Stomach (tissue), 4 donors: ENCODE measurements around the gene OMD.

Experiments
- EP300 ChIP-seq: sonication (generic); formaldehyde crosslinking; IDR thresholded peaks from one replicate; pipeline ENCODE4 v1.6.1; 2017; ENCODE audit warnings: antibody characterized with exemption
- POLR2A ChIP-seq, 4 donors: fragments of 450-650 bp; IDR thresholded peaks; one replicate each; pipeline ENCODE4 v1.6.1; 2016; ENCODE audit warnings: antibody characterized with exemption in 4 of 4, control low read depth in 2 of 4, mild to moderate bottlenecking in 1 of 4, moderate library complexity in 1 of 4
- POLR2AphosphoS5 ChIP-seq, 3 donors: sonication (generic); formaldehyde crosslinking; IDR thresholded peaks; one replicate each; pipeline ENCODE4 v1.6.1; 2016; ENCODE audit warnings: antibody characterized with exemption in 3 of 3
- TF ChIP-seq, protein P1 (sequence below), 7 experiments: fragments of 450-650 bp in 4 of 7; fragments of 200-600 bp in 3 of 7; sonication (generic) in 3 of 7; IDR thresholded peaks; one replicate each; pipeline ENCODE4 v1.5.1; 2016 to 2019; ENCODE audit warnings: antibody characterized with exemption in 7 of 7, control low read depth in 2 of 7, mild to moderate bottlenecking in 1 of 7

DNA sequence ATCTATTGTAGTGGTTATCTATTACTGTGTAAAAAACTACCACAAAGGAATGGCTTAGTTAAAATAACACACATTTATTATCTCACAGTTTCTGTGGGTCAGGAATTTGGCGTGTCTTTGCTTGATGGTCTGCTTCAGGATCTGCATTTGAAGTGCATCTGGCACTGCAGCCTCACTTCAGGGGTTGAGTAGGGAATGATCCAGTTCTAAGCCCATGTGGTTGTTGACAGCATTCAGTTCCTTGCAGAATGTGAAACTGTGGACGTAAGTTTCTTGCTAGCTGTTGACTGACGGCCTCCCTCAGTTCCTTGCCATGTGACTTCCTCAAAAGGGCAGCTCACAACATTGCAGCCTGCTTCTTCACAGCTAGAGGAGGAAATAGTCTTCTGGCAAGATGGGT lies 17.8 kb downstream of the OMD start:
- TF ChIP-seq, protein P1, sequence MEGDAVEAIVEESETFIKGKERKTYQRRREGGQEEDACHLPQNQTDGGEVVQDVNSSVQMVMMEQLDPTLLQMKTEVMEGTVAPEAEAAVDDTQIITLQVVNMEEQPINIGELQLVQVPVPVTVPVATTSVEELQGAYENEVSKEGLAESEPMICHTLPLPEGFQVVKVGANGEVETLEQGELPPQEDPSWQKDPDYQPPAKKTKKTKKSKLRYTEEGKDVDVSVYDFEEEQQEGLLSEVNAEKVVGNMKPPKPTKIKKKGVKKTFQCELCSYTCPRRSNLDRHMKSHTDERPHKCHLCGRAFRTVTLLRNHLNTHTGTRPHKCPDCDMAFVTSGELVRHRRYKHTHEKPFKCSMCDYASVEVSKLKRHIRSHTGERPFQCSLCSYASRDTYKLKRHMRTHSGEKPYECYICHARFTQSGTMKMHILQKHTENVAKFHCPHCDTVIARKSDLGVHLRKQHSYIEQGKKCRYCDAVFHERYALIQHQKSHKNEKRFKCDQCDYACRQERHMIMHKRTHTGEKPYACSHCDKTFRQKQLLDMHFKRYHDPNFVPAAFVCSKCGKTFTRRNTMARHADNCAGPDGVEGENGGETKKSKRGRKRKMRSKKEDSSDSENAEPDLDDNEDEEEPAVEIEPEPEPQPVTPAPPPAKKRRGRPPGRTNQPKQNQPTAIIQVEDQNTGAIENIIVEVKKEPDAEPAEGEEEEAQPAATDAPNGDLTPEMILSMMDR (IDR thresholded peaks at IDR 0.05) = no peak
- TF ChIP-seq POLR2AphosphoS5 (IDR thresholded peaks at IDR 0.05) (no peak), POLR2A (IDR thresholded peaks at IDR 0.05) (no peak), EP300 (no peak)
